ENCODE data around the gene RASAL1.

Gene RASAL1

DNA sequence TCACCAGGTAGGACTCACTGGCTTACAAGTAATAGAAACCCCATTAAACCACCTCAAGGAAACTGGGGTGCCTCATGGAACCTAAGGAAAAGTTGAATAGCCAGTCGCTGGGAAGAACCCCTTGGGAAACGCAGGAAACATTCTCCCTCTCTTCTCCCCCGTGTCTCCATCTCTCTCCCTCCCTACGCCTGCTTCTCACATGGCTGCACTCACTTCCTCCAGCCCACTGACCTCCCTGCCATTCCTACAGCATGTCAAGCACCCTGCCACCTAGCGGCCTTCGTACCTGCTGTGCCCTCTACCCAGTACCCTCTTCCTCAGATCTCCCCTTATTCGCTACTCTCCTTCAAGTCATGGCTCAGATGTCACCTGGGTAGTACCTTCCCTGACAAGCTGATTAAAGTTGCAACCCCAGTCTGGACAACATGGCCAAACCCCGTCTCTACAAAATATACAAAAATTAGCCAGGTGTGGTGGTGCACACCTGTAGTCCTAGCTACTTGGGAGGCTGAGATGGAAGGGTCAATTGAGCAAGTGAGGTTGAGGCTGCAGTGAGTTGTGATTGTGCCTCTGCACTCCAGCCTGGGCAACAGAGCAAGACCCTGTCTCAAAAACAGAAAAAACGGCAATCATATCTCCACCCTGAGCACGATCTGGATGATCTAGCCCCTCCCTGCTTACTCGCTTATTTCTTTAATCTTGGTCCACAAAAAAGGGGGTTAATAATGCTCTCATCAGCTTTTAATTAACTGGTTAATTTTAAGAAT lies 85.4 kb downstream of the RASAL1 start:
- TF ChIP-seq TAF1 (IDR thresholded peaks at IDR 0.05; ENCODE audit: low read depth): no peak
- TF ChIP-seq USF1 (IDR thresholded peaks at IDR 0.05): no peak
- TF ChIP-seq EGR1 (IDR thresholded peaks at IDR 0.05): no peak
- no peak for TF ChIP-seq MAX (IDR thresholded peaks at IDR 0.05)
- TF ChIP-seq RAD21 (IDR thresholded peaks at IDR 0.05; ENCODE audit: low read depth): peak; percentile 21; the same call in 1 of the 2 replicates
- no peak for TF ChIP-seq TEAD4 (IDR thresholded peaks at IDR 0.05)
- no peak for TF ChIP-seq NFIC (IDR thresholded peaks at IDR 0.05)
- peak; percentile 43; the same call in 1 of the 2 replicates for TF ChIP-seq YY1 (IDR thresholded peaks at IDR 0.05; ENCODE audit: low read depth)

Measured in Ishikawa (cell line).